Right atrium auricular region (tissue), 2 donors: ENCODE measurements around the gene PRR11. TPM values are rescaled to one million over a fixed set of nuclear protein-coding genes. Genes with fewer than 3 reads are reported as not detected.
A peak's percentile ranks its signal among the peaks of the same experiment; 100 is the strongest.

Experiments
- DNase-seq: peaks from one replicate; pipeline ENCODE4 v3.0.0-alpha.2; 2019; ENCODE audit warnings: low spot score
- H3K27ac ChIP-seq, 2 donors: fragments of 200-600 bp; sonication (generic); 1 replicate in 1 of 2; 2 replicates in 1 of 2; pipeline ENCODE4 v1.5.1; 2016 to 2019
- H3K27me3 ChIP-seq, 2 donors: fragments of 200-600 bp; sonication (generic); one replicate each; pipeline versions ENCODE4 v1.5.1 to v1.6.0; 2017 to 2019
- H3K36me3 ChIP-seq: fragments of 200-600 bp; sonication (generic); one replicate; pipeline ENCODE4 v1.5.1; 2016
- H3K4me1 ChIP-seq, 2 donors: fragments of 200-600 bp; sonication (generic); one replicate each; pipeline versions ENCODE4 v1.5.1 to v1.6.0; 2017 to 2019
- H3K4me3 ChIP-seq, 2 donors: fragments of 200-600 bp; sonication (generic); 1 replicate in 1 of 2; 2 replicates in 1 of 2; pipeline ENCODE4 v1.5.1; 2017 to 2019; ENCODE audit warnings: mild to moderate bottlenecking in 1 of 2, moderate library complexity in 1 of 2
- H3K9me3 ChIP-seq, 2 donors: fragments of 200-600 bp; sonication (generic); one replicate each; pipeline ENCODE4 v1.5.1; 2019
- CTCF ChIP-seq, 2 donors: fragments of 200-600 bp; sonication (generic); IDR thresholded peaks; one replicate each; pipeline ENCODE4 v1.5.1; 2019; ENCODE audit warnings: antibody characterized with exemption in 2 of 2
- total RNA-seq, 2 donors: library from RNA; depleted of rRNA; stranded (reverse); fragments of >200 nt; gene quantifications; one replicate each; pipeline ENCODE4 v1.1.0, GENCODE V29; 2016

PRR11 gene
- total RNA-seq, 2 donors from 2014 or later, result 0.79 to 1.5 TPM

- H3K4me1 ChIP-seq, result peaks cover 0 to 18% of the 10 kb centered on the region in 2 donors
- TF ChIP-seq CTCF (IDR thresholded peaks at IDR 0.05), result no peak
Measured at GRCh38 chr17:59154721-59155438, 666 bp upstream of the PRR11 start, which contains the start of gene SKA2. SKA2 (minus strand) TSS chr17:59155186; CDS start chr17:59155163, 23 bp downstream.

GRCh38 chr17:59160157-59161025 is 4.8 kb downstream of the PRR11 start:
- Histone ChIP-seq H3K4me1 (peaks cover 0 to 8% of the 10 kb centered on the region in 2 donors), H3K4me3 (no peak overlapping the region), H3K27me3 (no peaks in the 10 kb centered on the region), H3K27ac (no peak overlapping the region), H3K9me3 (no peaks in the 10 kb centered on the region), H3K36me3 (no peaks in the 10 kb centered on the region)
- no peak for TF ChIP-seq CTCF (IDR thresholded peaks at IDR 0.05)
- DNase-seq, result no peak

More at GRCh38 chr17:59154721-59155438, 666 bp upstream of the PRR11 start, which contains the start of gene SKA2:
- Histone ChIP-seq H3K9me3 (no peaks in the 10 kb centered on the region), H3K27me3 (no peaks in the 10 kb centered on the region), H3K36me3 (no peaks in the 10 kb centered on the region), H3K4me3 (peak within 1 kb of the TSS; percentile 70 to 72), H3K27ac (peak within 1 kb of the TSS; percentile 75 to 79)
- peak; percentile 98 for DNase-seq

- Histone ChIP-seq H3K36me3 (no peaks in the 10 kb centered on the region), H3K27me3 (no peaks in the 10 kb centered on the region), H3K4me1 (no peaks in the 10 kb centered on the region), H3K4me3 (no peak overlapping the region), H3K9me3 (no peaks in the 10 kb centered on the region), H3K27ac (no peak overlapping the region)
- TF ChIP-seq CTCF (IDR thresholded peaks at IDR 0.05), result no peak
- DNase-seq, result no peak
Measured at GRCh38 chr17:59161477-59161876, 5.9 kb downstream of the PRR11 start.

- H3K4me1 ChIP-seq, result no peaks in the 10 kb centered on the region
- DNase-seq, result no peak
- peak in 1 of 2 donors; percentile 59 for TF ChIP-seq CTCF (IDR thresholded peaks at IDR 0.05)
- no peak overlapping the region for H3K4me3 ChIP-seq
- H3K9me3 ChIP-seq, result no peaks in the 10 kb centered on the region
- H3K27ac ChIP-seq, result no peak overlapping the region
- no peaks in the 10 kb centered on the region for H3K27me3 ChIP-seq
- no peaks in the 10 kb centered on the region for H3K36me3 ChIP-seq
Measured at GRCh38 chr17:59165933-59166342, 10.4 kb downstream of the PRR11 start.

GRCh38 chr17:59167571-59168001 is 12.0 kb downstream of the PRR11 start:
- H3K27ac ChIP-seq, result no peak overlapping the region
- H3K4me3 ChIP-seq, result no peak overlapping the region
- H3K36me3 ChIP-seq, result no peaks in the 10 kb centered on the region
- no peaks in the 10 kb centered on the region for H3K9me3 ChIP-seq
- no peak for TF ChIP-seq CTCF (IDR thresholded peaks at IDR 0.05)
- H3K4me1 ChIP-seq, result no peaks in the 10 kb centered on the region
- no peaks in the 10 kb centered on the region for H3K27me3 ChIP-seq
- DNase-seq, result no peak
